Muscle of arm (tissue), 12 donors: ENCODE results near the gene SNX25. TPM values are rescaled to one million over a fixed set of nuclear protein-coding genes. Genes with fewer than 3 reads are reported as not detected.
A peak's percentile ranks its signal among the peaks of the same experiment; 100 is the strongest.
"Not testable (repeated sequence)": the region's sequence is repeated elsewhere in the genome, so short reads cannot be mapped to it uniquely, and the experiment has no call there.

Experiments
- DNase-seq: peaks from one replicate; pipeline ENCODE4 v3.0.0-alpha.2; 2013
- polyA plus RNA-seq, 12 donors: library from polyadenylated mRNA; unstranded; fragments of 120-200 nt; gene quantifications; one replicate each; pipeline ENCODE4 v1.2.1, GENCODE V29; 2013; ENCODE audit not compliant: insufficient read length in 12 of 12

SNX25 gene
- polyA plus RNA-seq, 12 donors: 7.1 to 12.0 (median 9.3) TPM; not detected in 1

GRCh38 chr4:185339941-185340340 is 130.5 kb downstream of the SNX25 start:
- no peak for DNase-seq

DNA sequence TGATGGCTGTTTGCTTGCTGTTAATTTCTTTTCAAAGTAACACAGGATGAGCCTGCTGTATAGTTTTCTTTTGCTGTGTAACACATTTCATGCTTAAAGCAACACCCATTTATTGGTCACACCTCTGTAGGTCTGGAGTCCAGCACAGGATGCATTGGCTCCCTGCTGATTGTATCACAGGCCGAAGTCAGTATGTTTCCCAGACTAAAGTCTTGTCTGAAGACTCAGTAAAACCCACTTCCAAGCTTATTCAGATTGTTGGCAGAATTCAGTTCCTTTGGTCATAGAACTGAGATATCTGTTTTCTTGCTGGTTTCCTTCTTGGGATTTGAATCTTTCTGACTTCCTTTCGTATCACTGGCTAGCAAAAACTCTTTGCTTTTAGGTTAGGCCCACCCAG is 132.0 kb downstream of the SNX25 start:
- no peak for DNase-seq

- DNase-seq: no peak
These were observed 132.4 kb downstream of the SNX25 start for GRCh38 chr4:185341841-185342240.

GRCh38 chr4:185343726-185344581 is 134.6 kb downstream of the SNX25 start:
- DNase-seq: no peak

- no peak for DNase-seq
These were observed 135.5 kb downstream of the SNX25 start for GRCh38 chr4:185344743-185345538.

GRCh38 chr4:185346975-185347601 is 137.7 kb downstream of the SNX25 start:
- no peak for DNase-seq

GRCh38 chr4:185351691-185352090 is 142.3 kb downstream of the SNX25 start:
- no peak for DNase-seq

- DNase-seq: no peak
These were observed 142.8 kb downstream of the SNX25 start for GRCh38 chr4:185352202-185352601.

DNA sequence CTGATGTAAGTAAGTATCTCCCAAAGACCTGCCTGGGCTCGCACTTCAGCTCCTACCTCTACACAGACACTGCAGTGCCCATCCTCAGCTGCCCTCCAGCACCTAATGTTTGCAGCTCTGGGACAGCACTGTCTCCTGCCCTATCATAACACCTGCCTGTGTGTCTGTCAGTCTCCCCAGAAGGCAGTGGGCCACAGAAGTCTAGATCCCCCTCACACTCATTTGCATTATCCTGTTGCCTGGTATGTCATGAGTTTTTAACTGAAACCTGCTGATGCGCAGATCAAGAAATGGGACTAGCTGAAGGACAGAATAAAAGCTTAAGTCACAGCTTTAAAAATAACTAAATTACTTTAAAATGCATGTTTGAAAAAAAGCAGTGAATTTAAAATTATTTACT is 143.3 kb downstream of the SNX25 start:
- DNase-seq: no peak

DNA sequence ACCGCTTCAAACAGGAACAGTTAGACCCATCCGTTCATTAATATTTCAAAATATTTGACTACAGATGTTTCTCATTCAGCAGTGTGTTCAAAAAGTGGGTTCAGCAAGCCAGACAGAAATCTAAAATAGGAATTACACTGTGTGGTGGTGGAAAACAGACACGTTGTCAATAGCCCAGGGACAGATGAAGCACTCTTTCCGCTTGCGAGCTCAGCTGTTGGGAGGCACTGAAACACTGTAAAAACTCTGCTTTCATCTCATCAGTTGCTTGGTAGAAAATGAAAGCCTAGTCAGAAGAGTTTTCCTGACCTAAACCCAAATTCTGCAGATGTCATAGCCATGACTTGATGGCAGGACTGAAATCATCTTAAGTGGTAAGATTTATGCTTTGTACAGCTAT is 147.8 kb downstream of the SNX25 start:
- peak; percentile 71 for DNase-seq

DNA sequence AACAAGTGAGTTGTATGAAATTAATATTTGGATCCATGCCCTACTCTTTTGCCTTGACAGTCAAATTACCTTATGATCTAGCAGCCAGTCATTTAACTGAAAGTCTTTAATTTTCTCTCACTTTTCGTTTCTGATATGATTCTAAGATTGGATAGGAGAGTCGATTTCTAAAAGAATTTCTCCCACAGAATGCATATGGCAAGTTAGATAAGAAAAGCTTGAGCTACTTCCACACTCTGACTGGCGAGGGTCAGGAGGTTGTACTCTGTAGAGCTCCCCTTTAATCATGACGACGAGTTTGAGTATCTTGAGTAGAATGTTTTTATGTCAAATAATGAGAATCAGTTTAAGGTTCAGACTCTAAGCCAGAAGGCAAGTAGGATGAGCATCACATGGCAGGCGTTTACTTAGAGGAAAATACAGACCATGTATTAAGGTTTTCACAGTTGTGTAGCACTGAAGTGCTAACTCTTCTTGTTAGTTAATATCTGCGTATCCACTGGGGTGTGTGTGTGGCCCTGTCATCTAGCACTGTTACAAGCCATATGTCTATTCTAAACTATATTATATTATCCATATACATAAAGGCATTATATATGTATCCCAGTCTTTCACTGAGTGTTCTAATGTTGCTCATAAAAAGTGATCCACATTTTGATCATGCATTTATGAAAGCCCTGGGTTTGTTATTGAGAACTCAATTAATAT is 148.5 kb downstream of the SNX25 start:
- no peak for DNase-seq

- DNase-seq: no peak
These were observed 149.1 kb downstream of the SNX25 start for GRCh38 chr4:185358514-185358913.

DNA sequence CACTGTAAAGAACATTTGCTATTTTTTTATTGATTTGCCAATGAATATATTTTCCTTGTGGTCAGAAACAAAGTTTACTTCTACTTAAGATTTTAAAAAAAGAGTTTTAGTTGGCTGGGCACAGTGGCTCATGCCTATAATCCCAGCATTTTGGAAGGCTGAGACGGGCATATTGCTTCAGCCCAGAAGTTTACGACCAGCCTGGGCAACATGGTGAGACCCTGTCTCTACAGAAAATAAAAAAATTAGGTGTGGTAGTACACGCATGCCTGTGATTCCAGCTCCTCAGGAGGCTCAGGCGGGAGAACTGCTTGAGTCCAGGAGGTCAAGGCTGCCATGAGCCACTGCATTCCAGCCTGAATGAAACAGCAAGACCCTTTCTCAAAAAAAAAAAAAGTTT is 149.6 kb downstream of the SNX25 start:
- DNase-seq: no peak

GRCh38 chr4:185359767-185360446 is 150.5 kb downstream of the SNX25 start:
- DNase-seq: no peak

- DNase-seq: no peak
These were observed 152.5 kb downstream of the SNX25 start for GRCh38 chr4:185361872-185362271.

DNA sequence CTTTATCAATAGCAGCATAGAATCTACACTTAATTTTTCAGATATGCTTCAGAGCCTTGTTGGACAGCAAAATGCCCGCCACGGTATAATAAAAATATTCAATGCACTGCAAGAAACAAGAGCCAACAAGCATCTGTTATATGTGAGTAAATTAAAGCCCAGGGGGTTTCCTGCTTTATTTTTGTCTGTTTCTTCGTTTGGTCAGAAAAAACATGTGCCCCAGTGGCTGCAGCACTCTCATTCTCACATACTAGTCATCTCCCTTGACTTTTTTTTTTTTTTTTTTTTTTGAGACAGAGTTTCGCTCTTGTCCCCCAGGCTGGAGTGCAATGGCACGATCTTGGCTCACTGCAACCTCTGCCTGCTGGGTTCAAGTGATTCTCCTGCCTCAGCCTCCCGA is 153.2 kb downstream of the SNX25 start:
- not testable (repeated sequence) for DNase-seq

GRCh38 chr4:185363251-185363650 is 153.9 kb downstream of the SNX25 start:
- DNase-seq: no peak

DNA sequence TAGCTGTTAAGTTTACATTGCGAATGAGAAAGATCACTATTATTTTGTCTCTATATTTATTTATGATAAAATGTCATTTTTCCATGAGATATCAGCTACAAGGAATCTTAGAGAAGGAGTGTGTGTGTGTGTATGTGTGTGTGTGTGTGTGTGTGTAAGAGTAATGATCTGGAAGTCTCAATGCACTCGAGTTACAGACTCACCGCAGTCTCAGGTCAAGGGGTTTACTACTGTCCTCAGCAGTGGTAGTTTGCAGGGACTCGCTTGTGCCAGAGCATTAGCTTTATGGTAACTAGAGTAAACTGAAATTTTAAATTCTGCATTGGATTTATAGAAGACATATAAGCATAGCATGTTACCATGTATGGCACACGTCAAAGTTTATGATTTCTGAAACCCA is 155.5 kb downstream of the SNX25 start:
- no peak for DNase-seq

DNA sequence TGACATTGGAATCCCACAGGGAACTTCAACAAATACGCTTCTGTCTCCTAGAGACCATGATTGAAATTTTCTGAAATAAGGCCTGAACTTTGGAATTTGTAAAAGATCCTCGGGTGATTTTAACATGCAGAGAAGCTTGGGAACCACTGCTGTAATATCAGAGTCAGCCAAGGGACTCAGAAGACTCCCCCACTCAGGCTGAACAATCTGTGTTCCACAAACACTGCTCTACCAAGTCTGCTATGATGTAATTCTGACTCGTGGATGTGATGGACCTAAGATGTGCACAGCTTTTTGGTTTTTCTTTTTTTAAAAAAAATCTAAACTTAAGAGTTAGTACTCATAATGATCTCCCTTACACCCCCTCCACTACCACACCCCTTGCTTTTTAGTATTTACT is 160.3 kb downstream of the SNX25 start:
- no peak for DNase-seq

DNA sequence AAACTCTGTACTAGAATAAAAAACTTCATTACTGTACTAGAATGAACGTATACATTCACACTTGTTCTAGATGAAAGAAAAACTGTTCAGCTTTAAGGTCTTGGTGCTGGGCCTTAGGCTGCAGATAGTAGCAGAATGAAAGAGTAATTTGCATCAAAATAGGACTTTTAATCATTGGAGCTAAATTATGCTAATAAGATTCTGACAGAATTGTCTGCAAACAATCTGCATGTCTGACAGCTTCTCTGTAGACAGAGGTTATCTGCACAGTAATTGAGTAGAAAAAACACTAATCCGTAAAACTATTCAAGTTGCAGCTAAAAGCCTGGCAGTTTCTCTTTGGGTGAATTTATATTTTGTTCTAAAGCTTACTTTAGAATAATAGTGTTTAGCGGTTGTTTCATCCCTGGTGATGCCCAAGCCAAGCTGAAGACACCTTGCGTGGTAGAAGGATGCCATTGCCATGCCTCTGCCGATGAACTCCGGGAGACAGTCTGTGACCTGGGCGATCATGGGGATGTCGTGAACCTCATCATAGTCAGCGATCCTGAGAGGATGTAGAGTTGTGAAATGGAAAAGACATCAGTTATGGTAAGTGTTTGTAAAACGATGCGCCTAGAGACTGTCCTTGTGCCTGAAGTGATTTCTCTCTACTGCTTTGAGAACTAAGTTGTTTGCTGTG is 161.0 kb downstream of the SNX25 start:
- DNase-seq: no peak

DNA sequence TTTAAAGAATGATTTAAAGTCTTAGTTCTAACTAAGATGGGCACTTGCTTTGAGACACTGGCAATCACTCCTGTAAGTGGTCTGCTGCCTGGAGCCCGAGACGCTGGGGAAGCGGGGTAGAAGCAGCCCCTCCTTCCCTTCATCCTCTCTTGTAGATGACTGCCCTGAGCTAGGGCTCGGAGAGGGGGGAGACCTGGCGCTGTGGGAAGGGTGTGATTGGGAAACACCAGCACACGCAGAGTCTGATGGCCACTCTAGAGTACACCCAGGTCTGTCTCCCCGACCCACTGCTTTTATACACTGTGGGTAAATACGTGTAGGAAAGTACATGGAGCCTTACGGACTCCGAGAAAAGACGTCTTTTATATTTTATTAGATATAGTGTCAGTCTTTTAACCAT is 162.3 kb downstream of the SNX25 start:
- no peak for DNase-seq
